Activated naive CD4-positive, alpha-beta T cell treated with anti-CD3 and anti-CD28 coated beads for 36 hours (primary cell): ENCODE data around the gene MAT2A. TPM values are rescaled to one million over a fixed set of nuclear protein-coding genes. Genes with fewer than 3 reads are reported as not detected.

Experiments
- CTCF ChIA-PET: fragments of 350-600 bp; sonication (Branson Sonifier 250); formaldehyde crosslinking; loops from one replicate; lab custom pipeline; 2021; ENCODE audit warnings: antibody characterized with exemption; lab: Charles Lee
- DNase-seq: peaks from one replicate; pipeline ENCODE4 v3.0.0-alpha.2; 2020
- H3K27ac Mint-ChIP-seq: one replicate; pipeline ENCODE4 v1.8.0; 2021; ENCODE audit warnings: mild to moderate bottlenecking, mixed read lengths
- H3K27me3 Mint-ChIP-seq: one replicate; pipeline ENCODE4 v1.8.0; 2021; ENCODE audit warnings: low read depth, mixed read lengths
- H3K36me3 Mint-ChIP-seq: one replicate; pipeline ENCODE4 v1.8.0; 2021; ENCODE audit warnings: low read depth, mixed read lengths
- H3K4me1 Mint-ChIP-seq: one replicate; pipeline ENCODE4 v1.8.0; 2021; ENCODE audit warnings: low read depth, mixed read lengths
- H3K4me3 Mint-ChIP-seq: one replicate; pipeline ENCODE4 v1.8.0; 2021; ENCODE audit warnings: mild to moderate bottlenecking, moderate library complexity, mixed read lengths
- H3K9me3 Mint-ChIP-seq: one replicate; pipeline ENCODE4 v1.8.0; 2021; ENCODE audit warnings: mixed read lengths
- intact Hi-C: fragments of 100-400 bp; cut with micrococcal nuclease; formaldehyde crosslinking; loops from one replicate; pipeline ENCODE4 v1.15.1; 2023
- total RNA-seq, 2 experiments: library from RNA; stranded (reverse); gene quantifications; one replicate each; pipeline ENCODE4 v1.2.3, GENCODE V29; 2021

Gene MAT2A
- total RNA-seq, 2 experiments from 2014 or later: 221 to 228 TPM

DNA sequence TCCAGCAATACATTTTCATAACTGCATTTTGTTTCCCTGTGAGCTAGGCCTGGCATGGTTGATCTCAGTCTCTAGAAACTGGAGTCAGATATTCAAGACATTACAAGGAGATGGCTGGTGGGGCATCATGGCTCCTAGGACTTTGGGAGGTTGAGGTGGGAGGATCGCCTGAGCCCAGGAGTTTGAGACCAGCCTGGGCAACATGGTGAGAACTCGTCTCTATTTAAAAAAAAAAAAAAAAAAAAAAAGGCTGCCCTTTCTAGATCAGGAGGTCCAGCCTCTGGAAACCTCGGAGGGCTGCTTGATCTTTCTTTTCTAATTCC lies 38.1 kb downstream of the MAT2A start:
- no peaks in the 10 kb centered on the region for H3K9me3 Mint-ChIP-seq
- H3K36me3 Mint-ChIP-seq: peaks cover 7% of the 10 kb centered on the region
- CTCF ChIA-PET: interaction anchor here (0.6 to 0.9 kb wide), 2 partner anchors 54 to 60 kb away, joined by 6 to 8 read pairs; no protein-coding TSS in a partner anchor
- peaks cover 28% of the 10 kb centered on the region for H3K4me1 Mint-ChIP-seq
- peak overlapping the region; percentile 87 for H3K27ac Mint-ChIP-seq
- DNase-seq: no peak
- intact Hi-C loops: loop anchor here (1.0 kb wide), 1 partner anchor 8 kb away; no protein-coding TSS in a partner anchor
- peak overlapping the region; percentile 90 for H3K4me3 Mint-ChIP-seq
- H3K27me3 Mint-ChIP-seq: no peaks in the 10 kb centered on the region

DNA sequence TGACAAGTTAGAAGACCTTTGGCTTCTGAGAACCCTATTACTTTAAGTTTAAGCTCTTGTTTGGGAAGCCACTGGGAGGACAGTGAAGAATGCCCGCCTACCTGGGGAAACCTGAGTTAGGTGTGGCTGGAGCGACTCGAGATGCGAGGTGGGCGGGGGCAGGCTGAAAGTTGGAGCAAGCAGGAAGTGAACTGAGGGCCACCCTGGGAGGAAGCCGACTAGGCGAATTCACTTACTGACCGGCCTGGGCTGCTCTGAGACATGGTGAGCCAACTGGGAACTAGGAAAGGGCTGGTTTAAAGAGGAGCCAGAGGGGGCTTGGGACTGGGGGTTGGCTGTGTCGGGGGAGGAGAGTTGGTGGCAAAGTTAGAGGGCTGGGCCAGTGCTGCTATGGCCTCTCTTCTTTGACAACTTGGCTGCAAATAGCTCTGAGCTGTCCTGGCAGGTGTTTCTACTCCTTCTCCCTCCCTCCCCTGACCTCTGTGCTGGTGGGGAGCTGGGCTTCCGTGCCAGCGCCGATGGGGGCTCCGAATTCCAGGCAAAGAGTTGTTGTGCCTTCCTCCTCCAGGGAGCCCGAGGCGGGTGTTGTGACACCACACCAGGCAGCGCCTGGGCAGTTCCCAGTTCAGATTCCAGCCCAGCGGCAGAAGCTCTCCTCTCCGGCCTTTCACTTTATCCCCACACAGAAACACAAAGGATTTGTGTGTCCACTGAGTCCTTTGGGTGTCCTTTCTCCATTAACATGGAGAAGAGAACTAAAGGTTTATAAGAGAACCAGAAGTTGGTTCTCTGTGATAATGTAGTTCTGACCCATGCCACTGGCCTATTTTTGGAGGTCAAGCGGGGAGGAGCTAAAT lies 38.6 kb downstream of the MAT2A start, which contains the start of gene VAMP8:
Gene VAMP8, plus strand, starts transcription at position 201 of the 857 bp plus-strand sequence. Its CDS starts 61 bp downstream, at position 262.
- peaks cover 7% of the 10 kb centered on the region for H3K36me3 Mint-ChIP-seq
- peak within 1 kb of the TSS; percentile 90 for H3K4me3 Mint-ChIP-seq
- intact Hi-C loops: loop anchor here (1.0 kb wide), 2 partner anchors 8 to 16 kb away; partner anchors contain the start of gene GGCX
- no peaks in the 10 kb centered on the region for H3K9me3 Mint-ChIP-seq
- DNase-seq: peak; percentile 80
- peaks cover 28% of the 10 kb centered on the region for H3K4me1 Mint-ChIP-seq
- H3K27me3 Mint-ChIP-seq: no peaks in the 10 kb centered on the region
- peak within 1 kb of the TSS; percentile 87 for H3K27ac Mint-ChIP-seq
- CTCF ChIA-PET: interaction anchor here (0.6 to 1.9 kb wide), 3 partner anchors 18 to 53 kb away, joined by 5 to 8 read pairs (median 8); partner anchors contain the start of gene RNF181

DNA sequence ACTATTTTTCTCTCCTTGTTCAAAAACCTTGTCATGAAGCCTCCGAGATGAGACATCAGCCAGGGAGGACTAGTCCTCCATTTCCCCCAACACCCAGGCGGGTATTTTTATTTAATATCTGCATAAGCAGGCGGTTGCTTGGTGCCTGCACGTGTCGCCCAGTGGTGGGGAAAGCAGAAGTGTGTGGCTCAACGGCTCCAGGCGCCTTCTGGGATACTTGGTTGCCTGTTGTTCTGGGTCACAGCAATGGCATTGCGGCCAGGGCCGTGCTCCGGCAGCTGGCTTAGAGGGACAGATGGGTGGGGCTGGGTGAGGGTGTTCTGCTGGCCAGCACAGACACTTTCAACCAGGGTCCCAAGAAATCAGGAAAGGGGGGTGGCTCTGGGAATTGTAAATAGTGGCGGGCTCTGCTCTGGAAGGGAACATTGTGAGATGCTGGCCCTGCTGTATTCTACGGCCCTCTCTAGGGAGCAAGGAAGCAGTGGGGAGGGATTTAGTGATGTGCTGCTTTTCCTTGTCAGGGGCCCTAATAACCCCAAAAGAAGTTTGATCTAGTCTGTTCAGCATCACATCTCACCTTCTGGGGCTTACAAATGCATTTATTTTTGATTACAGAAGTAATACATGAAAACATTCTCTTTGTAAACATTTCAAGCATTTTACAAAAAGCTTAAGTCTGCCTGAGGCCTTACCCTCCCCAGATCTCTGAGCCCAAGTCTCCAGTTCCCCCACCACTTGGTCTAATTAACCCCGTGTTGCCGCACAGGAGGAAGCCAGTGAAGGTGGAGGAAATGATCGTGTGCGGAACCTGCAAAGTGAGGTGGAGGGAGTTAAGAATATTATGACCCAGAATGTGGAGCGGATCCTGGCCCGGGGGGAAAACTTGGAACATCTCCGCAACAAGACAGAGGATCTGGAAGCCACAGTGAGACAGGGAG lies 39.5 kb downstream of the MAT2A start:
- H3K4me1 Mint-ChIP-seq: peaks cover 33% of the 10 kb centered on the region
- DNase-seq: peak; percentile 51
- H3K27me3 Mint-ChIP-seq: no peaks in the 10 kb centered on the region
- peak overlapping the region; percentile 90 for H3K4me3 Mint-ChIP-seq
- CTCF ChIA-PET: interaction anchor here (0.6 to 1.9 kb wide), 4 partner anchors 17 to 191 kb away, joined by 5 to 8 read pairs (median 6); partner anchors contain the start of gene RNF181
- no peaks in the 10 kb centered on the region for H3K9me3 Mint-ChIP-seq
- H3K27ac Mint-ChIP-seq: peak overlapping the region; percentile 87
- H3K36me3 Mint-ChIP-seq: peaks cover 9% of the 10 kb centered on the region
- intact Hi-C loops: loop anchor here (1.0 kb wide), 1 partner anchor 17 kb away; the partner anchor contains the start of gene GGCX

- DNase-seq: no peak
- no peaks in the 10 kb centered on the region for H3K9me3 Mint-ChIP-seq
- peaks cover 38% of the 10 kb centered on the region for H3K4me1 Mint-ChIP-seq
- H3K27ac Mint-ChIP-seq: peak overlapping the region; percentile 87
- H3K36me3 Mint-ChIP-seq: peaks cover 10% of the 10 kb centered on the region
- intact Hi-C loops: no loop called here
- H3K4me3 Mint-ChIP-seq: peak overlapping the region; percentile 90
- CTCF ChIA-PET: interaction anchor here (0.6 to 1.9 kb wide), 3 partner anchors 28 to 192 kb away, joined by 5 to 8 read pairs (median 6); no protein-coding TSS in a partner anchor
- H3K27me3 Mint-ChIP-seq: no peaks in the 10 kb centered on the region
Measured at GRCh38 chr2:85579266-85579935, 40.4 kb downstream of the MAT2A start.

DNA sequence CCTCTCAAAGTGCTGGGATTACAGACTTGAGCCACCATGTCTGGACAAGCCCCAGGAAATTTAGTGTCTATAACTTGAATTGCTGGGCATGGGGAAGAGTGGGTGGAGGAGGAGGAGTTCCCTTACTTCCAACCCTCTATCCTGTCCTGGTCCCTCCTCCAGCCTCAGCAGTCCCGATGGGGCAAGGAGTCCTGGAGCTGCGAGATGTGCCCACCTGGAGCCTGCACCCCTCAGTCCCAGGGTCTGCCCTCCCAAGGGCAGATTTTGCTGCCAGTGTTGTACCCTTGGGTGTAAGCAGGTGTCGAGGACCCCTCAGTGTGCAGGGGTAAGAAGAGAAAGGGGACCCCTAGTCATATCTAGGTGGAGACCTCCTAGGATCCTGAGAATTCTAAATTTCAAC lies 41.2 kb downstream of the MAT2A start:
- DNase-seq: no peak
- H3K36me3 Mint-ChIP-seq: peaks cover 10% of the 10 kb centered on the region
- H3K4me1 Mint-ChIP-seq: peaks cover 43% of the 10 kb centered on the region
- CTCF ChIA-PET: interaction anchor here (1.5 kb wide), 1 partner anchor 57 kb away, joined by 6 read pairs; no protein-coding TSS in a partner anchor
- intact Hi-C loops: no loop called here
- H3K4me3 Mint-ChIP-seq: no peak overlapping the region
- no peaks in the 10 kb centered on the region for H3K27me3 Mint-ChIP-seq
- H3K9me3 Mint-ChIP-seq: no peaks in the 10 kb centered on the region
- H3K27ac Mint-ChIP-seq: no peak overlapping the region

DNA sequence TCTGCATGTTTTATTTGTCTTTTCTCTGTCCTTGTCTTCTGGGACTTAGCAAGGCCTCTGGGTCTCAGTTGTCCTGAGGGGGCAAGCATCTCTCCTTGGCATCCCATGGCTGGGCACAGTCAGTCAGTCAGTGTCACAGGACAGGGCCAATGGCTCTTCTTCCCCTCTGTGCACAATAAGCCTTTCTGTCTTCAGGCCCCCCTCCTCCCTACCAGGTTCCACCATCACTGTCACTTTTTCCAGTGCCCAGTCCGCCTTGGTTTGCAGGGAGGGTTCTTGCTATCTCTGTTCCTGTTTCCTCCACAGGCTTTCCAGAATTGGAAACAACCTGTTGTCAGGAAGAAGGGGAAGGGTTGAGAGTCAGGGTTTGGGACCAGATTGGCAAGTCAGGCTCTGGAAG lies 43.5 kb downstream of the MAT2A start:
- Mint-ChIP-seq H3K27me3 (no peaks in the 10 kb centered on the region), H3K4me1 (peaks cover 51% of the 10 kb centered on the region), H3K9me3 (no peaks in the 10 kb centered on the region), H3K4me3 (no peak overlapping the region), H3K36me3 (peaks cover 10% of the 10 kb centered on the region), H3K27ac (no peak overlapping the region)
- DNase-seq: no peak
- CTCF ChIA-PET: no interaction called here
- intact Hi-C loops: no loop called here

DNA sequence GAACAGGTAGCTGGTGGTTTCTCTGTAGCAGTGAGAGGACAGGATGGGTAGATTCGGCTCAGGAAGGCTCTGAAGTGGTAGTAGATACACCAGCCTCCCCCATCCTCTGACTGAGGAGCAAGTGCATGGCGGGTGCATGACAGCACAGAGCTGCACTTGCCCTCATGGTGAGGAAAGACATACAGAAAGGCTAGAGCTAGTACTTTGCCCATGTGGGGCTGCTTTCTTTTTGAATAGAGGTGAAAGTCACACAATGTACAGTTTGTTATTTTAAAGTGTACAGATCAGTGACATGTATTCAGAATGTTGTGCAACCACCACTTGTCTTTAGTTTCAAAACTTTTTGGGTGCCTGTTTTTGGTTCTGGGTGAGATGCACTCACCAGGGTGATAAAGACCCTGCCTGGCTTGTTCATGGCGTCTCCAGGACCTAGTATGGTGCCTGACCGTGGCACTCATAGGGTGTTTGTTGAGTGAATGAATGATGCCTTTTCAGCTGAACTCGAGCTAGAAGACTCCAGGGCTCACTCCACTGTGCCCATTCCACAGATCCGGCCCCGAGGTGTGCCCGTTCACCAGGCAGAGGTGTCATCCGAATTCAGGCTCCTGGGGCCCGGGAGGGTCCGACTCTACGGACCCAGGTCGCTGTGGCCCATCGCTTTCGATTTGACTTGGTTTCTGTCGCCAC lies 44.8 kb downstream of the MAT2A start:
- CTCF ChIA-PET: interaction anchor here (1.2 to 1.3 kb wide), 2 partner anchors 53 to 164 kb away, joined by 3 read pairs; no protein-coding TSS in a partner anchor
- H3K4me3 Mint-ChIP-seq: peak overlapping the region; percentile 71
- peak overlapping the region; percentile 84 for H3K27ac Mint-ChIP-seq
- intact Hi-C loops: loop anchor here (1.0 to 2.0 kb wide), 4 partner anchors 10 to 45 kb away; partner anchors contain the start of genes C2orf68, GGCX and MAT2A
- H3K36me3 Mint-ChIP-seq: peaks cover 9% of the 10 kb centered on the region
- H3K9me3 Mint-ChIP-seq: no peaks in the 10 kb centered on the region
- H3K4me1 Mint-ChIP-seq: peaks cover 53% of the 10 kb centered on the region
- DNase-seq: peak; percentile 62
- no peaks in the 10 kb centered on the region for H3K27me3 Mint-ChIP-seq

DNA sequence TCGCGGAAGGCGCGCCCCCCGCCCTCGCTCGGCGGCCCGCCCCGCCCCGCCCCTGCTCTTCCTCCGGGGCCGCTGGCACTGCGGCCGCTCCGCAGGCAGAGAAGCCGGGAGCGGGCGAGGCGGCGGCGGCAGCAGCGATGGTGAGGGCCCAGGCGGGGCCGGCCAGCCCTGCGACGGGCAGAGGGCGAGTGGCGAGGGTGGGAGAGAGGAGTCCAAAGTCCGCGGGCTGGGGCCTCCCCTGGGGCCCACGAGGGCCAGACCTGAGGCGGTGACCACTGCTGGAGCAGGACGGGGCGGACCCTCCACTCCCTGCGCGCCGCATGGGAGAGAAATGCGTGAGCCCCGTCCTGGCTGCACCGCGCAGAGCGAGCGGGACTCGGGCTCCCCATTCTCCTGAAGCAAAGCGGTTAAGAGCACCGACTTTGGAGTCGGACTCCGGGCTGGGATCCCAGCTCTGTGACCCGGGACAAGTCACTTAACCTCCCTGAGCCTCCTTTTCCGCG lies 45.4 kb downstream of the MAT2A start, which contains the start of gene VAMP5:
Gene VAMP5, plus strand, starts transcription at position 78 of the 503 bp plus-strand sequence. Its CDS starts 60 bp downstream, at position 138.
- CTCF ChIA-PET: interaction anchor here (1.2 to 1.3 kb wide), 2 partner anchors 53 to 165 kb away, joined by 3 read pairs; no protein-coding TSS in a partner anchor
- peak within 1 kb of the TSS; percentile 79 for H3K4me3 Mint-ChIP-seq
- peaks cover 7% of the 10 kb centered on the region for H3K36me3 Mint-ChIP-seq
- DNase-seq: no peak
- intact Hi-C loops: loop anchor here (1.0 to 2.0 kb wide), 3 partner anchors 10 to 46 kb away; partner anchors contain the start of genes C2orf68 and MAT2A
- H3K4me1 Mint-ChIP-seq: peaks cover 47% of the 10 kb centered on the region
- H3K27ac Mint-ChIP-seq: peak within 1 kb of the TSS; percentile 84
- no peaks in the 10 kb centered on the region for H3K9me3 Mint-ChIP-seq
- no peaks in the 10 kb centered on the region for H3K27me3 Mint-ChIP-seq

- peaks cover 40% of the 10 kb centered on the region for H3K4me1 Mint-ChIP-seq
- intact Hi-C loops: loop anchor here (1.0 to 2.0 kb wide), 5 partner anchors 8 to 46 kb away; partner anchors contain the start of genes C2orf68, MAT2A, TMEM150A and VAMP8
- DNase-seq: peak; percentile 50
- H3K27me3 Mint-ChIP-seq: no peaks in the 10 kb centered on the region
- H3K9me3 Mint-ChIP-seq: no peaks in the 10 kb centered on the region
- peak overlapping the region; percentile 83 for H3K27ac Mint-ChIP-seq
- CTCF ChIA-PET: interaction anchor here (1.3 to 1.4 kb wide), 2 partner anchors 17 to 33 kb away, joined by 3 to 4 read pairs; partner anchors contain the start of gene TMEM150A
- peaks cover 7% of the 10 kb centered on the region for H3K36me3 Mint-ChIP-seq
- peak overlapping the region; percentile 79 for H3K4me3 Mint-ChIP-seq
Measured at GRCh38 chr2:85584857-85585780, 46.2 kb downstream of the MAT2A start.
